Heart left ventricle (tissue), 13 donors: Measurements from ENCODE around the gene MKI67.

Experiments used
- POLR2A ChIP-seq, 2 donors: fragments of 450-650 bp; IDR thresholded peaks; one replicate each; pipeline ENCODE4 v1.6.1; 2017; ENCODE audit warnings: antibody characterized with exemption in 2 of 2, mild to moderate bottlenecking in 2 of 2, moderate library complexity in 2 of 2
- TF ChIP-seq, protein P1 (sequence below), 12 donors: fragments of 200-600 bp; sonication (generic) in 4 of 12; IDR thresholded peaks; one replicate each; pipeline versions ENCODE4 v1.5.0 to v1.8.0; 2018 to 2022; ENCODE audit warnings: antibody characterized with exemption in 12 of 12, mild to moderate bottlenecking in 5 of 12
- donor health status: ischemic (EF 13 %, LVEDD 7.1; RV severe dilation, severe dysfunction).
- donor health status: DM: no; HTN: yes; CAD: no.
- donor health status: DM: no; HTN: no; CAD: no.
- donor health status: ischemic (EF 25% LVEDD 6.9; RV normal size, moderate dysfunction).
- donor health status: ischemic (EF 25% LVEDD 5.7; RV mildly dilated, moderate dysfunction).
- donor health status: ischemic (EF 35%, LVEDD 5.7; RV mildly dilated, moderate dysfunction).
- donor health status: nonischemic (EF 11% LVEDD 7.7; RV severe dilation, severe dysfunction).
- donor health status: DM: yes; HTN: yes; CAD: no.
- donor health status: PGD.
- donor health status: ischemic (EF 29% LVEDD 5.4; RV normal size, mild dysfunction).
- donor health status: nonischemic (EF 23%, LVEDD 6.1; RV moderate dilation, normal function).

DNA sequence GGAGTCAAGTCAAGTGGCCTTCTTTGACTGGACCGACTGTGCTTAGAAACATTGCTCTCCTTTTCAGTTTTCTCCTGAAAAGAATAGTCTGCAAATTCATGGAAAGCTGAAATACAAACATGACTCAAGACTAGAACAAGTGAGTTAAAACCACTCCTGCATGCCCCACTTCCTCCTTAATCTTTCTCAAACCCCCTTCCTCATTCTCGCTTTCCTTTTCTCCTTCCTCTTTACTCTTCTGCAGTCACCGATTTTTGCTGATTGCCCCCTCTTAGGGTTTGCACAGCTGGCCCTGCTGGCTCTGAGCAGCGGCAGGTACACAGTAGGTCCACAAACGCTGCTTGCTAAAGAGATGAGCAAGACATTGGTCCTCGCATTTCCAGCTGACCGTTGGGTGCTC lies 34.8 kb upstream of the MKI67 start:
- TF ChIP-seq, protein P1, sequence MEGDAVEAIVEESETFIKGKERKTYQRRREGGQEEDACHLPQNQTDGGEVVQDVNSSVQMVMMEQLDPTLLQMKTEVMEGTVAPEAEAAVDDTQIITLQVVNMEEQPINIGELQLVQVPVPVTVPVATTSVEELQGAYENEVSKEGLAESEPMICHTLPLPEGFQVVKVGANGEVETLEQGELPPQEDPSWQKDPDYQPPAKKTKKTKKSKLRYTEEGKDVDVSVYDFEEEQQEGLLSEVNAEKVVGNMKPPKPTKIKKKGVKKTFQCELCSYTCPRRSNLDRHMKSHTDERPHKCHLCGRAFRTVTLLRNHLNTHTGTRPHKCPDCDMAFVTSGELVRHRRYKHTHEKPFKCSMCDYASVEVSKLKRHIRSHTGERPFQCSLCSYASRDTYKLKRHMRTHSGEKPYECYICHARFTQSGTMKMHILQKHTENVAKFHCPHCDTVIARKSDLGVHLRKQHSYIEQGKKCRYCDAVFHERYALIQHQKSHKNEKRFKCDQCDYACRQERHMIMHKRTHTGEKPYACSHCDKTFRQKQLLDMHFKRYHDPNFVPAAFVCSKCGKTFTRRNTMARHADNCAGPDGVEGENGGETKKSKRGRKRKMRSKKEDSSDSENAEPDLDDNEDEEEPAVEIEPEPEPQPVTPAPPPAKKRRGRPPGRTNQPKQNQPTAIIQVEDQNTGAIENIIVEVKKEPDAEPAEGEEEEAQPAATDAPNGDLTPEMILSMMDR (IDR thresholded peaks at IDR 0.05): no peak
- TF ChIP-seq POLR2A (IDR thresholded peaks at IDR 0.05): no peak
